ENCODE measurements around the gene FAM135A.

FAM135A gene

DNA sequence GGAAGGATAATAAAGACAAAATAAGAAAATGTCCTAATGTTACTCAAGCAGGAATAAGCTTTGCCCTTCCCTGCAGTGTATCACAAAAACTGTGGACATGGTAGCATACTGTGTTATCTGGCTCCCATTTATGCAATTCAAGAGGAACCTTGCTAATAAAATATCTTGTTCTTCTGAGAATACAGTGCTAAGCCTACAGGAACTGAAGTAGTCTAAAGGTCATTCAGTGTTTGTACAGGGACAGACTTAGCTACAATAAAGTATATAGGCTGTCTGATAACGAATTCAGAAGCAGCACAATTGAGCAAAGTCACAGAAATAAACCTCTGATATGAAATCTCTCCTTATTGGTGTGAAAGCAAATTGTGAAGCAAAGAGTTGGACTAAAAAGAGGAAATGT is 93.9 kb downstream of the FAM135A start (continued):
- no peak for TF ChIP-seq ZXDB (tag by site-specific recombination; IDR thresholded peaks at IDR 0.05)
- TF ChIP-seq ZNF629 (tag by site-specific recombination; IDR thresholded peaks at IDR 0.05), result no peak
- no peak for TF ChIP-seq ZNF768 (tag by site-specific recombination; IDR thresholded peaks at IDR 0.05)
- no peak for TF ChIP-seq RBAK (tag by site-specific recombination; IDR thresholded peaks at IDR 0.05)
- no peak for TF ChIP-seq EGR2 (tag by site-specific recombination; IDR thresholded peaks at IDR 0.05; ENCODE audit: low read depth)
- TF ChIP-seq KLF7 (tag by site-specific recombination; IDR thresholded peaks at IDR 0.05; ENCODE audit: borderline replicate concordance), result no peak
- no peak for TF ChIP-seq ZFHX2 (tag by site-specific recombination; conservative IDR thresholded peaks at IDR 0.05)
- no peak for TF ChIP-seq ZNF311 (tag by site-specific recombination; IDR thresholded peaks at IDR 0.05; ENCODE audit: borderline replicate concordance)
- TF ChIP-seq ZFP69B (tag by site-specific recombination; IDR thresholded peaks at IDR 0.05), result no peak

DNA sequence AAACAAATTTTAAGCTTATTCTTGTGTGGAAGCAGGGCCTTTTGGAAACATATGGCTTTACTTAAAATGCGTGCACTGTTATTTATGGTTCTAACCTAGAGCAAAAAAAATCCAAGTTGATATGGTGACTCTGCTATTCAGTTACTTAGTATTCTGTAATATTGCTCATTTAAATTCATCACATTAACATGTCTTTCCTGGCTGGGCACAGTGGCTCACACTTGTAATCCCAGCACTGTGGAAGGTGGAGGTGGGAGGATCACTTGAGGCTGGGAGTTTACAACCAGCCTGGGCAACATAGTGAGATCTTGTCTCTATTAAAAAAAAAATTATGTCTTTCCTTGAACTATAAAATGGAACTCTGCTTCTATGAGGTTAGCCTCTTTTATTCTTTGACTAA is 95.6 kb downstream of the FAM135A start:
- peaks cover 5 to 18% of the 10 kb centered on the region in 2 experiments for H3K36me3 ChIP-seq (ENCODE audit: control insufficient read depth in 2 of 2, insufficient read depth in 1 of 2, low read length in 2 of 2)
- H3K4me3 ChIP-seq (ENCODE audit: low read depth, low read length), result no peak overlapping the region
- H3K27ac ChIP-seq (ENCODE audit: extremely low read depth, low read depth, low read length), result no peak overlapping the region
- H3K4me1 ChIP-seq (ENCODE audit: control insufficient read depth, insufficient read depth, low read length), result no peaks in the 10 kb centered on the region
- ChIA-PET CTCF (interaction anchor here (0.7 to 1.3 kb wide), 2 partner anchors 12 to 20 kb away, joined by 3 to 4 read pairs; no protein-coding TSS in a partner anchor), POLR2A (no interaction called here)
- TF ChIP-seq ZBTB7A (tag by site-specific recombination; IDR thresholded peaks at IDR 0.05; ENCODE audit: low read depth) (no peak), MYNN (tag by site-specific recombination; IDR thresholded peaks at IDR 0.05; ENCODE audit: borderline replicate concordance) (no peak), ZNF239 (tag by site-specific recombination; IDR thresholded peaks at IDR 0.05) (no peak), ZNF701 (tag by site-specific recombination; IDR thresholded peaks at IDR 0.05) (no peak), HOXC10 (CRISPR knock-in tag; IDR thresholded peaks at IDR 0.05) (no peak), SP7 (tag by site-specific recombination; IDR thresholded peaks at IDR 0.05) (no peak), ZNF37A (tag by site-specific recombination; IDR thresholded peaks at IDR 0.05) (no peak), ZNF560 (tag by site-specific recombination; IDR thresholded peaks at IDR 0.05; ENCODE audit: borderline replicate concordance) (no peak)
- TF ChIP-seq, protein P1, sequence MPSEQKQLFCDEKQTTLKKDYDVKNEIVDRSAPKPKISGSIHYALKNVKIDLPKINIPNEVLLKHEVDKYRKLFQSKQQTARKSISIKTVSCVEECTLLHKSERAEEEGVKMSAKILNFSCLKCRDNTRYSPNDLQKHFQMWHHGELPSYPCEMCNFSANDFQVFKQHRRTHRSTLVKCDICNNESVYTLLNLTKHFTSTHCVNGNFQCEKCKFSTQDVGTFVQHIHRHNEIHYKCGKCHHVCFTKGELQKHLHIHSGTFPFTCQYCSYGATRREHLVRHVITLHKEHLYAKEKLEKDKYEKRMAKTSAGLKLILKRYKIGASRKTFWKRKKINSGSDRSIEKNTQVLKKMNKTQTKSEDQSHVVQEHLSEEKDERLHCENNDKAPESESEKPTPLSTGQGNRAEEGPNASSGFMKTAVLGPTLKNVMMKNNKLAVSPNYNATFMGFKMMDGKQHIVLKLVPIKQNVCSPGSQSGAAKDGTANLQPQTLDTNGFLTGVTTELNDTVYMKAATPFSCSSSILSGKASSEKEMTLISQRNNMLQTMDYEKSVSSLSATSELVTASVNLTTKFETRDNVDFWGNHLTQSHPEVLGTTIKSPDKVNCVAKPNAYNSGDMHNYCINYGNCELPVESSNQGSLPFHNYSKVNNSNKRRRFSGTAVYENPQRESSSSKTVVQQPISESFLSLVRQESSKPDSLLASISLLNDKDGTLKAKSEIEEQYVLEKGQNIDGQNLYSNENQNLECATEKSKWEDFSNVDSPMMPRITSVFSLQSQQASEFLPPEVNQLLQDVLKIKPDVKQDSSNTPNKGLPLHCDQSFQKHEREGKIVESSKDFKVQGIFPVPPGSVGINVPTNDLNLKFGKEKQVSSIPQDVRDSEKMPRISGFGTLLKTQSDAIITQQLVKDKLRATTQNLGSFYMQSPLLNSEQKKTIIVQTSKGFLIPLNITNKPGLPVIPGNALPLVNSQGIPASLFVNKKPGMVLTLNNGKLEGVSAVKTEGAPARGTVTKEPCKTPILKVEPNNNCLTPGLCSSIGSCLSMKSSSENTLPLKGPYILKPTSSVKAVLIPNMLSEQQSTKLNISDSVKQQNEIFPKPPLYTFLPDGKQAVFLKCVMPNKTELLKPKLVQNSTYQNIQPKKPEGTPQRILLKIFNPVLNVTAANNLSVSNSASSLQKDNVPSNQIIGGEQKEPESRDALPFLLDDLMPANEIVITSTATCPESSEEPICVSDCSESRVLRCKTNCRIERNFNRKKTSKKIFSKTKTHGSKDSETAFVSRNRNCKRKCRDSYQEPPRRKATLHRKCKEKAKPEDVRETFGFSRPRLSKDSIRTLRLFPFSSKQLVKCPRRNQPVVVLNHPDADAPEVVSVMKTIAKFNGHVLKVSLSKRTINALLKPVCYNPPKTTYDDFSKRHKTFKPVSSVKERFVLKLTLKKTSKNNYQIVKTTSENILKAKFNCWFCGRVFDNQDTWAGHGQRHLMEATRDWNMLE (tag by site-specific recombination; conservative IDR thresholded peaks at IDR 0.05; ENCODE audit: low read depth), result no peak
- TF ChIP-seq, protein P2, sequence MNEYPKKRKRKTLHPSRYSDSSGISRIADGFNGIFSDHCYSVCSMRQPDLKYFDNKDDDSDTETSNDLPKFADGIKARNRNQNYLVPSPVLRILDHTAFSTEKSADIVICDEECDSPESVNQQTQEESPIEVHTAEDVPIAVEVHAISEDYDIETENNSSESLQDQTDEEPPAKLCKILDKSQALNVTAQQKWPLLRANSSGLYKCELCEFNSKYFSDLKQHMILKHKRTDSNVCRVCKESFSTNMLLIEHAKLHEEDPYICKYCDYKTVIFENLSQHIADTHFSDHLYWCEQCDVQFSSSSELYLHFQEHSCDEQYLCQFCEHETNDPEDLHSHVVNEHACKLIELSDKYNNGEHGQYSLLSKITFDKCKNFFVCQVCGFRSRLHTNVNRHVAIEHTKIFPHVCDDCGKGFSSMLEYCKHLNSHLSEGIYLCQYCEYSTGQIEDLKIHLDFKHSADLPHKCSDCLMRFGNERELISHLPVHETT (tag by site-specific recombination; IDR thresholded peaks at IDR 0.05), result no peak
- no peaks in the 10 kb centered on the region for H3K9me3 ChIP-seq (ENCODE audit: control insufficient read depth, insufficient read depth, low read depth, low read length)

DNA sequence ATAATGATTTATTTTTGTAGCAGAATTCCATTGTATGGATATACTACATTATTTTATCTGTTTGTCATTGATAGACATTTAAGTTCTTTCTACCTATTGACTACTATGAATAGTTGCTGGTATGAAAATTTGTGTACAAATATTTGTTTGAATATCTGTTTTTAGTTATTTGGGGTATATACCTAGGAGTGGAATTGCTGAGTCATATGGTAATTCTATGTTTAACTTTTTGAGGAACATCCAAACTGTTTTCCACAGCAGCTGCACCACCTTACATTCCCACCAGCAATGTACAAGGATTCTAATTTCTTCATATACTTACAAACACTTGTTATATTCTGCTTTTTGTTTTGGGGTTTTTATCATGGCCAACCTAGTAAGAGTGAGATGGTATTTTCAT is 97.3 kb downstream of the FAM135A start:
- TF ChIP-seq, protein P3, sequence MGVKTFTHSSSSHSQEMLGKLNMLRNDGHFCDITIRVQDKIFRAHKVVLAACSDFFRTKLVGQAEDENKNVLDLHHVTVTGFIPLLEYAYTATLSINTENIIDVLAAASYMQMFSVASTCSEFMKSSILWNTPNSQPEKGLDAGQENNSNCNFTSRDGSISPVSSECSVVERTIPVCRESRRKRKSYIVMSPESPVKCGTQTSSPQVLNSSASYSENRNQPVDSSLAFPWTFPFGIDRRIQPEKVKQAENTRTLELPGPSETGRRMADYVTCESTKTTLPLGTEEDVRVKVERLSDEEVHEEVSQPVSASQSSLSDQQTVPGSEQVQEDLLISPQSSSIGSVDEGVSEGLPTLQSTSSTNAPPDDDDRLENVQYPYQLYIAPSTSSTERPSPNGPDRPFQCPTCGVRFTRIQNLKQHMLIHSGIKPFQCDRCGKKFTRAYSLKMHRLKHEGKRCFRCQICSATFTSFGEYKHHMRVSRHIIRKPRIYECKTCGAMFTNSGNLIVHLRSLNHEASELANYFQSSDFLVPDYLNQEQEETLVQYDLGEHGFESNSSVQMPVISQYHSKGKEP (tag by site-specific recombination; IDR thresholded peaks at IDR 0.05), result no peak
- TF ChIP-seq ZNF140 (tag by site-specific recombination; IDR thresholded peaks at IDR 0.05) (peak; percentile 64), ZXDB (tag by site-specific recombination; IDR thresholded peaks at IDR 0.05) (no peak), FEZF1 (tag by site-specific recombination; IDR thresholded peaks at IDR 0.05) (no peak)
- POLR2A ChIA-PET, result no interaction called here
- H3K27ac ChIP-seq (ENCODE audit: extremely low read depth, low read depth, low read length), result no peak overlapping the region
- H3K4me1 ChIP-seq (ENCODE audit: control insufficient read depth, insufficient read depth, low read length), result no peaks in the 10 kb centered on the region
- peaks cover 0 to 6% of the 10 kb centered on the region in 2 experiments; a peak in 1 of 3 replicates for H3K36me3 ChIP-seq (ENCODE audit: control insufficient read depth in 2 of 2, insufficient read depth in 1 of 2, low read length in 2 of 2)
- H3K4me3 ChIP-seq (ENCODE audit: low read depth, low read length), result no peak overlapping the region
- CTCF ChIA-PET, result interaction anchor here (1.2 kb wide), 1 partner anchor 141 kb away, joined by 4 read pairs; no protein-coding TSS in a partner anchor
- H3K9me3 ChIP-seq (ENCODE audit: control insufficient read depth, insufficient read depth, low read depth, low read length), result no peaks in the 10 kb centered on the region

Data from HEK293 (cell line).